PC-3 (cell line): ENCODE measurements around the gene STXBP1.

ENCODE experiments used
- EZH2 ChIP-seq: fragments of 300-600 bp; sonication (generic); IDR thresholded peaks from one replicate; pipeline ENCODE4 v1.6.1; 2017; ENCODE audit warnings: antibody characterized with exemption, mild to moderate bottlenecking, low read length; ENCODE audit not compliant: unreplicated experiment
- TF ChIP-seq, protein P1 (sequence below): fragments of 300-600 bp; sonication (generic); conservative IDR thresholded peaks from 2 replicates; pipeline ENCODE4 v1.5.1; 2017; ENCODE audit warnings: antibody characterized with exemption, low read depth, mild to moderate bottlenecking, low read length

DNA sequence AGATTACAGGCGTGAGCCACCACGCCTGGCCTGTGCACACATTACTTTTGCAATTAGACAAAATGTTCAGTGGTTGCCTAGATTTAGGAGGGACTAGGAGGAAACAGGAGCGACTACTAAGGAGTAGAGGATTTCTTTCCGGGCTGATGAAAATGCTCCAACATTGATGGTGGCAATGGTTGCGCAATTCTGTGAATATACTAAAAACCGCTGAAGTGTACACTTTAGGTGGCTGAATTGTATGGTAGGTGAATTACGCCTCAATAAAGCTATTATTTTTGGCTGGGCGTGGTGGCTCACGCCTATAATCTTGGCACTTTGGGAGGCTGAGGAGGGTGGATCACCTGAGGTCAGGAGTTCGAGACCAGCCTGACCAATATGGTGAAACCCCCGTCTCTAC, 46.8 kb upstream of the STXBP1 start:
- TF ChIP-seq, protein P1, sequence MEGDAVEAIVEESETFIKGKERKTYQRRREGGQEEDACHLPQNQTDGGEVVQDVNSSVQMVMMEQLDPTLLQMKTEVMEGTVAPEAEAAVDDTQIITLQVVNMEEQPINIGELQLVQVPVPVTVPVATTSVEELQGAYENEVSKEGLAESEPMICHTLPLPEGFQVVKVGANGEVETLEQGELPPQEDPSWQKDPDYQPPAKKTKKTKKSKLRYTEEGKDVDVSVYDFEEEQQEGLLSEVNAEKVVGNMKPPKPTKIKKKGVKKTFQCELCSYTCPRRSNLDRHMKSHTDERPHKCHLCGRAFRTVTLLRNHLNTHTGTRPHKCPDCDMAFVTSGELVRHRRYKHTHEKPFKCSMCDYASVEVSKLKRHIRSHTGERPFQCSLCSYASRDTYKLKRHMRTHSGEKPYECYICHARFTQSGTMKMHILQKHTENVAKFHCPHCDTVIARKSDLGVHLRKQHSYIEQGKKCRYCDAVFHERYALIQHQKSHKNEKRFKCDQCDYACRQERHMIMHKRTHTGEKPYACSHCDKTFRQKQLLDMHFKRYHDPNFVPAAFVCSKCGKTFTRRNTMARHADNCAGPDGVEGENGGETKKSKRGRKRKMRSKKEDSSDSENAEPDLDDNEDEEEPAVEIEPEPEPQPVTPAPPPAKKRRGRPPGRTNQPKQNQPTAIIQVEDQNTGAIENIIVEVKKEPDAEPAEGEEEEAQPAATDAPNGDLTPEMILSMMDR = no peak
- no peak for TF ChIP-seq EZH2
